H1 (cell line): ENCODE measurements around the gene PORCN.

Experiments used
- BCL11A ChIP-seq, 2 experiments: IDR thresholded peaks; one replicate each; pipeline ENCODE4 v1.6.1; 2011; ENCODE audit warnings: low read depth in 2 of 2, low read length in 2 of 2, mild to moderate bottlenecking in 2 of 2
- CTCF ChIP-seq, 3 experiments: IDR thresholded peaks; 1 replicate in 2 of 3; 2 replicates in 1 of 3; pipeline versions ENCODE4 v1.5.1 to v1.6.1; 2011; ENCODE audit warnings: low read length in 3 of 3, mild to moderate bottlenecking in 3 of 3, inconsistent platforms in 2 of 3, low read depth in 1 of 3, moderate library complexity in 1 of 3; ENCODE audit not compliant: insufficient read depth in 1 of 3; ENCODE audit errors: control extremely low read depth in 1 of 3
- HDAC6 ChIP-seq: IDR thresholded peaks from one replicate; pipeline ENCODE4 v1.7.1; 2012; ENCODE audit warnings: low read depth, mild to moderate bottlenecking, inconsistent platforms, low read length, moderate library complexity
- KDM5A ChIP-seq: fragments of 200-600 bp; IDR thresholded peaks from 2 replicates; pipeline ENCODE4 v1.7.1; 2012; ENCODE audit warnings: mild to moderate bottlenecking, low read length, inconsistent platforms, mixed read lengths
- NANOG ChIP-seq: IDR thresholded peaks from 2 replicates; pipeline ENCODE4 v1.6.1; 2011; ENCODE audit warnings: low read length, low read depth, mild to moderate bottlenecking, inconsistent platforms; ENCODE audit not compliant: insufficient read depth, poor library complexity, severe bottlenecking
- NRF1 ChIP-seq: IDR thresholded peaks from 2 replicates; pipeline ENCODE4 v1.6.1; 2011; ENCODE audit warnings: mild to moderate bottlenecking, low read depth, low read length, improper control_type of control experiment
- RAD21 ChIP-seq, 2 experiments: IDR thresholded peaks in 1 of 2; conservative IDR thresholded peaks in 1 of 2; 2 replicates each; pipeline ENCODE4 v1.6.1; 2011; ENCODE audit warnings: low read depth in 2 of 2, low read length in 2 of 2, improper control_type of control experiment in 1 of 2, inconsistent platforms in 1 of 2, mild to moderate bottlenecking in 1 of 2, moderate library complexity in 1 of 2
- TAF1 ChIP-seq: IDR thresholded peaks from 2 replicates; pipeline ENCODE4 v1.6.1; 2011; ENCODE audit warnings: mild to moderate bottlenecking, low read depth, low read length

- TF ChIP-seq KDM5A (no peak), NRF1 (no peak), CTCF (IDR thresholded peaks at IDR 0.05; ENCODE audit: control extremely low read depth in 1 of 3, insufficient read depth in 1 of 3, low read depth in 1 of 3, low read length in 3 of 3) (peak in 2 of 3 experiments; percentile 23 to 51; a peak in 2 of 4 replicates), TAF1 (no peak), HDAC6 (no peak), RAD21 (IDR thresholded peaks at IDR 0.05 in 1 of 2, conservative IDR thresholded peaks at IDR 0.05 in 1 of 2; ENCODE audit: low read depth in 2 of 2, low read length in 2 of 2) (peak; percentile 13 to 41; a peak in 3 of 4 replicates), NANOG (no peak), BCL11A (IDR thresholded peaks at IDR 0.05; ENCODE audit: low read depth in 2 of 2, low read length in 2 of 2) (no peak)
Measured at GRCh38 chrX:48466696-48467095, 42.1 kb upstream of the PORCN start.
